GM23338 (cell line): ENCODE results near the gene PRDM11. TPM values are rescaled to one million over a fixed set of nuclear protein-coding genes. Genes with fewer than 3 reads are reported as not detected.

ENCODE experiments used
- ATAC-seq: fragments of 200-7000 bp; cut with Tn5 transposase; 3 replicates; pipeline ENCODE4 v1.9.1; 2020
- DNase-seq: peaks from one replicate; pipeline ENCODE4 v3.0.0-alpha.2; 2015; ENCODE audit warnings: low spot score
- H2AFZ ChIP-seq: fragments of 200-600 bp; sonication (generic); 2 replicates; pipeline ENCODE4 v1.8.0; 2016; ENCODE audit warnings: antibody characterized with exemption, mild to moderate bottlenecking, moderate library complexity
- H3F3A ChIP-seq: fragments of 200-600 bp; sonication (generic); replicated peaks from 2 replicates; pipeline ENCODE4 v1.8.0; 2017; ENCODE audit warnings: antibody characterized with exemption, mixed run types, low read depth
- H3K27ac ChIP-seq: fragments of 200-600 bp; sonication (generic); 2 replicates; pipeline ENCODE4 v1.6.1; 2016; ENCODE audit warnings: low read depth
- H3K27me3 ChIP-seq: fragments of 200-600 bp; sonication (generic); 2 replicates; pipeline ENCODE4 v1.8.0; 2016; ENCODE audit warnings: mild to moderate bottlenecking, mixed run types, moderate library complexity; ENCODE audit not compliant: insufficient read depth
- H3K36me3 ChIP-seq: fragments of 200-600 bp; sonication (generic); 2 replicates; pipeline ENCODE4 v1.8.0; 2016; ENCODE audit warnings: mild to moderate bottlenecking; ENCODE audit not compliant: insufficient read depth
- H3K4me1 ChIP-seq: fragments of 200-600 bp; sonication (generic); 2 replicates; pipeline ENCODE4 v1.8.0; 2016; ENCODE audit warnings: mild to moderate bottlenecking, moderate library complexity; ENCODE audit not compliant: insufficient read depth
- H3K4me2 ChIP-seq: fragments of 200-600 bp; sonication (generic); 2 replicates; pipeline ENCODE4 v1.7.1; 2017; ENCODE audit warnings: mixed run types
- H3K4me3 ChIP-seq: fragments of 200-600 bp; sonication (generic); 2 replicates; pipeline ENCODE4 v1.6.1; 2016; ENCODE audit warnings: mixed run types
- H3K79me2 ChIP-seq: fragments of 200-600 bp; sonication (generic); replicated peaks from 2 replicates; pipeline ENCODE4 v1.8.0; 2017; ENCODE audit warnings: mild to moderate bottlenecking; ENCODE audit not compliant: insufficient read depth
- H3K9me2 ChIP-seq: fragments of 200-600 bp; sonication (generic); 2 replicates; pipeline ENCODE4 v1.8.0; 2017; ENCODE audit not compliant: insufficient read depth
- H4K20me1 ChIP-seq: fragments of 200-600 bp; sonication (generic); replicated peaks from 2 replicates; pipeline ENCODE4 v1.8.0; 2017; ENCODE audit warnings: mild to moderate bottlenecking; ENCODE audit not compliant: insufficient read depth
- H3K27ac Mint-ChIP-seq: 2 replicates; pipeline ENCODE4 v1.8.0; 2020; ENCODE audit warnings: inconsistent platforms, mild to moderate bottlenecking, moderate library complexity, mixed read lengths
- H3K27me3 Mint-ChIP-seq: 3 replicates; pipeline ENCODE4 v1.8.0; 2022; ENCODE audit warnings: low read depth, mild to moderate bottlenecking, moderate library complexity, mixed read lengths, inconsistent platforms; ENCODE audit not compliant: insufficient read depth, poor library complexity
- H3K36me3 Mint-ChIP-seq: 3 replicates; pipeline ENCODE4 v1.8.0; 2021; ENCODE audit warnings: low read depth, mild to moderate bottlenecking, inconsistent platforms, moderate library complexity, mixed read lengths
- H3K4me1 Mint-ChIP-seq: 3 replicates; pipeline ENCODE4 v1.8.0; 2020; ENCODE audit warnings: mild to moderate bottlenecking, inconsistent platforms, mixed read lengths
- H3K4me3 Mint-ChIP-seq: 3 replicates; pipeline ENCODE4 v1.8.0; 2021; ENCODE audit warnings: moderate library complexity, mild to moderate bottlenecking, inconsistent platforms, mixed read lengths
- H3K9me3 Mint-ChIP-seq: 3 replicates; pipeline ENCODE4 v1.8.0; 2020; ENCODE audit warnings: moderate library complexity, mild to moderate bottlenecking, inconsistent platforms, mixed read lengths
- CREB1 ChIP-seq: fragments of 250-450 bp; sonication (Bioruptor Pico); IDR thresholded peaks from 2 replicates; pipeline ENCODE4 v1.5.0; 2020; ENCODE audit warnings: low read depth, mild to moderate bottlenecking, moderate library complexity
- CTCF ChIP-seq, 2 experiments: fragments of 200-600 bp in 1 of 2; sonication (generic) in 1 of 2; conservative IDR thresholded peaks; 2 replicates each; pipeline versions ENCODE4 v1.5.1 to v1.6.1; 2016 to 2017; ENCODE audit warnings: antibody characterized with exemption in 2 of 2, low read depth in 2 of 2, mild to moderate bottlenecking in 2 of 2, moderate library complexity in 1 of 2
- EZH2 ChIP-seq: fragments of 200-600 bp; sonication (generic); IDR thresholded peaks from one replicate; pipeline ENCODE4 v1.8.0; 2017; ENCODE audit warnings: antibody characterized with exemption, mild to moderate bottlenecking, low read depth; ENCODE audit not compliant: unreplicated experiment
- EZH2phosphoT487 ChIP-seq: fragments of 200-600 bp; sonication (generic); IDR thresholded peaks from one replicate; pipeline ENCODE4 v1.8.1; 2018; ENCODE audit warnings: antibody characterized with exemption; ENCODE audit not compliant: unreplicated experiment
- REST ChIP-seq: IDR thresholded peaks from one replicate; pipeline ENCODE4 v1.6.1; 2018; ENCODE audit warnings: antibody characterized with exemption; ENCODE audit not compliant: unreplicated experiment
- STAT1 ChIP-seq: IDR thresholded peaks from one replicate; pipeline ENCODE4 v1.6.1; 2016; ENCODE audit warnings: antibody characterized with exemption; ENCODE audit not compliant: unreplicated experiment
- ZNF114 ChIP-seq: fragments of 250-450 bp; sonication (Bioruptor Pico); IDR thresholded peaks from 2 replicates; pipeline ENCODE4 v1.5.0; 2020; ENCODE audit warnings: mild to moderate bottlenecking, moderate library complexity
- ZNF331 ChIP-seq: fragments of 250-450 bp; sonication (Bioruptor Pico); IDR thresholded peaks from 2 replicates; pipeline ENCODE4 v1.5.0; 2020; ENCODE audit warnings: low read depth, mild to moderate bottlenecking, moderate library complexity
- ZNF462 ChIP-seq: fragments of 250-450 bp; sonication (Bioruptor Pico); IDR thresholded peaks from 2 replicates; pipeline ENCODE4 v1.5.0; 2020; ENCODE audit warnings: mild to moderate bottlenecking, moderate library complexity
- polyA plus RNA-seq: library from polyadenylated mRNA; unstranded; fragments of >200 nt; fragmentation: Nextera tagmentation; extraction: Ambion mirVana; gene quantifications from 2 replicates; pipeline ENCODE4 v1.2.1, GENCODE V29; 2016
- total RNA-seq: library from RNA; depleted of rRNA; stranded (reverse); fragments of >200 nt; shearing (Covaris generic); gene quantifications from 2 replicates; pipeline ENCODE4 v1.2.3, GENCODE V29; 2014

Gene PRDM11
- total and polyA plus RNA-seq, 2 experiments from 2014 or later = 0.97 to 10.4 TPM

GRCh38 chr11:45150943-45151342 is 4.5 kb downstream of the PRDM11 start:
- H3K4me2 ChIP-seq = no peak overlapping the region
- peaks cover 57% of the 10 kb centered on the region for H3K79me2 ChIP-seq
- Mint-ChIP-seq H3K9me3 (peaks cover 4% of the 10 kb centered on the region; the same call in 2 of the 3 replicates), H3K36me3 (peaks cover 9% of the 10 kb centered on the region), H3K4me3 (no peak overlapping the region), H3K27me3 (peaks cover 10% of the 10 kb centered on the region), H3K27ac (no peak overlapping the region), H3K4me1 (peaks cover 13% of the 10 kb centered on the region)
- no peak overlapping the region for H3K27ac ChIP-seq
- no peak overlapping the region for H3K4me3 ChIP-seq
- H2AFZ ChIP-seq = no peak overlapping the region
- 0 out of 2 replicates have a peak, but pooled peaks cover 3% of the 10 kb centered on the region for H3K4me1 ChIP-seq
- peaks cover 4% of the 10 kb centered on the region; the same call in 1 of the 2 replicates for H4K20me1 ChIP-seq
- DNase-seq = no peak
- no peaks in the 10 kb centered on the region for H3K36me3 ChIP-seq
- no peaks in the 10 kb centered on the region for H3K9me2 ChIP-seq
- H3K27me3 ChIP-seq = no peaks in the 10 kb centered on the region
- TF ChIP-seq CREB1 (no peak), ZNF114 (no peak), ZNF462 (CRISPR knock-in tag) (no peak), EZH2 (no peak)
- no peak for ATAC-seq
- no peaks in the 10 kb centered on the region for H3F3A ChIP-seq

- Histone ChIP-seq H4K20me1 (peaks cover 4% of the 10 kb centered on the region; the same call in 1 of the 2 replicates), H2AFZ (no peak overlapping the region), H3K27ac (no peak overlapping the region), H3K36me3 (no peaks in the 10 kb centered on the region), H3K79me2 (peaks cover 57% of the 10 kb centered on the region), H3K4me3 (no peak overlapping the region), H3F3A (no peaks in the 10 kb centered on the region), H3K4me1 (0 out of 2 replicates have a peak, but pooled peaks cover 3% of the 10 kb centered on the region), H3K9me2 (no peaks in the 10 kb centered on the region), H3K27me3 (no peaks in the 10 kb centered on the region), H3K4me2 (no peak overlapping the region)
- Mint-ChIP-seq H3K27ac (no peak overlapping the region), H3K9me3 (peaks cover 4% of the 10 kb centered on the region; the same call in 2 of the 3 replicates), H3K27me3 (peaks cover 7% of the 10 kb centered on the region), H3K4me1 (peaks cover 13% of the 10 kb centered on the region), H3K4me3 (no peak overlapping the region), H3K36me3 (peaks cover 9% of the 10 kb centered on the region)
- no peak for DNase-seq
- no peak for ATAC-seq
- no peak for TF ChIP-seq REST
- TF ChIP-seq EZH2 = no peak
- no peak for TF ChIP-seq EZH2phosphoT487
- no peak for TF ChIP-seq STAT1
- no peak for TF ChIP-seq ZNF331 (CRISPR knock-in tag)
- TF ChIP-seq CTCF (conservative IDR thresholded peaks at IDR 0.05; ENCODE audit: low read depth in 2 of 2) = no peak
These were observed 5.0 kb downstream of the PRDM11 start for GRCh38 chr11:45151362-45151982.
